ENCODE measurements around the gene ZNF586.

DNA sequence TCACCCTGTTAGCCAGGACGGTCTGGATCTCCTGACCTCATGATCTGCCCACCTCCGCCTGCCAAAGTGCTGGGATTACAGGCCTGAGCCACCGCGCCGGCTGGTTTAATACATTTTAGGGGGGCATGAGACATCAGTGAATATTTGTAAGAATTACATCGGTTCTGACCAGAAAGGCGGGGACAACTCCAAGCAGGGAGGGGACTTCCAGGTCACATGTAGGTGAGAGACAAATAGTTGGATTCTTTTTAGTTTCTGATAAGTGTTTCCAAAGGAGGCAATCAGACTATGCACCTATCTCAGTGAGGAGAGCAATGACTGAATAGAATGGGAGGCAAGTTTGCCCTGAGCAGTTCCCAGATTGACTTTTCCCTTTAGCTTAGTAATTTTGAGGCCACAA, 48.9 kb downstream of the ZNF586 start:
- no peak for TF ChIP-seq POLR2A (IDR thresholded peaks at IDR 0.05; ENCODE audit: low read depth)
- TF ChIP-seq, protein P1, sequence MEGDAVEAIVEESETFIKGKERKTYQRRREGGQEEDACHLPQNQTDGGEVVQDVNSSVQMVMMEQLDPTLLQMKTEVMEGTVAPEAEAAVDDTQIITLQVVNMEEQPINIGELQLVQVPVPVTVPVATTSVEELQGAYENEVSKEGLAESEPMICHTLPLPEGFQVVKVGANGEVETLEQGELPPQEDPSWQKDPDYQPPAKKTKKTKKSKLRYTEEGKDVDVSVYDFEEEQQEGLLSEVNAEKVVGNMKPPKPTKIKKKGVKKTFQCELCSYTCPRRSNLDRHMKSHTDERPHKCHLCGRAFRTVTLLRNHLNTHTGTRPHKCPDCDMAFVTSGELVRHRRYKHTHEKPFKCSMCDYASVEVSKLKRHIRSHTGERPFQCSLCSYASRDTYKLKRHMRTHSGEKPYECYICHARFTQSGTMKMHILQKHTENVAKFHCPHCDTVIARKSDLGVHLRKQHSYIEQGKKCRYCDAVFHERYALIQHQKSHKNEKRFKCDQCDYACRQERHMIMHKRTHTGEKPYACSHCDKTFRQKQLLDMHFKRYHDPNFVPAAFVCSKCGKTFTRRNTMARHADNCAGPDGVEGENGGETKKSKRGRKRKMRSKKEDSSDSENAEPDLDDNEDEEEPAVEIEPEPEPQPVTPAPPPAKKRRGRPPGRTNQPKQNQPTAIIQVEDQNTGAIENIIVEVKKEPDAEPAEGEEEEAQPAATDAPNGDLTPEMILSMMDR (IDR thresholded peaks at IDR 0.05), result no peak
- no peak for TF ChIP-seq POLR2AphosphoS5 (IDR thresholded peaks at IDR 0.05)

Measured in esophagus muscularis mucosa (tissue), 3 donors.